ENCODE data around the gene ZXDC.

DNA sequence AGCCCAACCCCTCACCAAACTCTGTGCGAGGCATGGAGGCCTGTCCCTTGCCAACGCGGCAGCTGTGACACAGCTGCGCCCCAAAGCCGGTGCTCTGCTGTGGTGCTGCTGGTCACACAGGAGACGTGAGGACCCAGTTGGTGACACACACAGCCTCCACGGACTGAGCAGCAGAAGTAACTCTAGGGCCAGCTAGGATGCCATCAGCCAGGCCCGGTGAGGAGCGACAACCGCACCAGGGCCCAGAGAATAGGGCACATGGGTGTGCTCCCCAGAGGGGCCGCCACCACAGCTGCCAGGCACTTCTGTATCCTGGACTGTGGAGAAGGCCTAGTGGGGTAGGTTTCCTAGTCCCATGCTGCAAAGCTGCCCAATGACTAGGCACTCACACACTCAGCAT lies 10.7 kb downstream of the ZXDC start:
- TF ChIP-seq, protein P1, sequence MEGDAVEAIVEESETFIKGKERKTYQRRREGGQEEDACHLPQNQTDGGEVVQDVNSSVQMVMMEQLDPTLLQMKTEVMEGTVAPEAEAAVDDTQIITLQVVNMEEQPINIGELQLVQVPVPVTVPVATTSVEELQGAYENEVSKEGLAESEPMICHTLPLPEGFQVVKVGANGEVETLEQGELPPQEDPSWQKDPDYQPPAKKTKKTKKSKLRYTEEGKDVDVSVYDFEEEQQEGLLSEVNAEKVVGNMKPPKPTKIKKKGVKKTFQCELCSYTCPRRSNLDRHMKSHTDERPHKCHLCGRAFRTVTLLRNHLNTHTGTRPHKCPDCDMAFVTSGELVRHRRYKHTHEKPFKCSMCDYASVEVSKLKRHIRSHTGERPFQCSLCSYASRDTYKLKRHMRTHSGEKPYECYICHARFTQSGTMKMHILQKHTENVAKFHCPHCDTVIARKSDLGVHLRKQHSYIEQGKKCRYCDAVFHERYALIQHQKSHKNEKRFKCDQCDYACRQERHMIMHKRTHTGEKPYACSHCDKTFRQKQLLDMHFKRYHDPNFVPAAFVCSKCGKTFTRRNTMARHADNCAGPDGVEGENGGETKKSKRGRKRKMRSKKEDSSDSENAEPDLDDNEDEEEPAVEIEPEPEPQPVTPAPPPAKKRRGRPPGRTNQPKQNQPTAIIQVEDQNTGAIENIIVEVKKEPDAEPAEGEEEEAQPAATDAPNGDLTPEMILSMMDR (IDR thresholded peaks at IDR 0.05): no peak
- TF ChIP-seq EP300 (IDR thresholded peaks at IDR 0.05): no peak

All from ovary (tissue), 3 donors.